NT2/D1 (cell line): ENCODE results near the gene BBC3.
"Not testable (repeated sequence)": the region's sequence is repeated elsewhere in the genome, so short reads cannot be mapped to it uniquely, and the experiment has no call there.

Experiments used
- DNase-seq: peaks from one replicate; pipeline ENCODE4 v3.0.0-alpha.2; 2011; ENCODE audit warnings: low read depth, low spot score
- H3K27me3 ChIP-seq: 2 replicates; pipeline ENCODE4 v1.6.0; 2011; ENCODE audit warnings: mild to moderate bottlenecking; ENCODE audit not compliant: insufficient read length, insufficient read depth
- H3K36me3 ChIP-seq: 2 replicates; pipeline ENCODE4 v1.6.1; 2011; ENCODE audit warnings: mild to moderate bottlenecking, low read length, mixed read lengths; ENCODE audit not compliant: insufficient read depth, insufficient read length
- H3K4me1 ChIP-seq: 2 replicates; pipeline ENCODE4 v1.5.1; 2011; ENCODE audit not compliant: insufficient read depth, insufficient read length
- H3K4me3 ChIP-seq: 2 replicates; pipeline ENCODE4 v1.5.1; 2011; ENCODE audit warnings: low read depth; ENCODE audit not compliant: insufficient read length
- H3K9ac ChIP-seq: 2 replicates; pipeline ENCODE4 v1.6.0; 2011; ENCODE audit warnings: low read depth; ENCODE audit not compliant: insufficient read length
- H3K9me3 ChIP-seq: 2 replicates; pipeline ENCODE4 v1.5.1; 2011; ENCODE audit warnings: mild to moderate bottlenecking, low read length; ENCODE audit not compliant: insufficient read depth
- SUZ12 ChIP-seq: IDR thresholded peaks from 2 replicates; pipeline ENCODE4 v1.6.1; 2011; ENCODE audit not compliant: insufficient read length, insufficient read depth; ENCODE audit errors: extremely low read depth
- YY1 ChIP-seq: IDR thresholded peaks from 2 replicates; pipeline ENCODE4 v1.6.1; 2011; ENCODE audit not compliant: insufficient read length, insufficient read depth
- ZNF274 ChIP-seq: IDR thresholded peaks from 2 replicates; pipeline ENCODE4 v1.6.1; 2011; ENCODE audit warnings: mild to moderate bottlenecking, low read depth, low read length

BBC3 gene

DNA sequence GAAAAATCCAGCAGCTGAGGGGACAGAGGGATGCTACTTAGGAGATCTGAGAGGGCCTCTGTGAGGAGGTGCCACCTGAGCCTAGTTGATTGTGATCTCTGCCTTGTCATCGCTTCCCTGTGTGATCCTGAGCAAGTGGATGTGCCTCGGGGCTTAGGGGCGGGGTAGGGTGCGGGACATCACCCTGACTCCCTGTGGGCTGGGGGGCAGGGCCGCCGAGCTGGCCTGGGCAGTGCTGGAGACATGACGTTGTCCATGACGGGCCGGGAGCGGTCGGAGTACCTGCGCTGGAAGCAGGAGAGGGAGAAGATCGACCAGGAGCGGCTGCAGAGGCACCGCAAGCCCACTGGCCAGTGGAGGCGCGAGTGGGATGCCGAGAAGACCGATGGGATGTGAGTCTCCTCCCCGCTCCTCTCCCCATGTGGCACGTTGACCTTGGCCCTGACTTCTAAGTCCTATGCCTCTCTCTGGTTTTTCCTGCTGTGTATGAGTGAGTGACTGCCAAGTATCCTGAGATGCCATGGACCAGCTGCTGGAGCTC, 35.5 kb upstream of the BBC3 start:
- H3K9me3 ChIP-seq: no peaks in the 10 kb centered on the region
- no peak for DNase-seq
- H3K4me1 ChIP-seq: peaks cover 2% of the 10 kb centered on the region
- H3K4me3 ChIP-seq: no peak overlapping the region
- no peak overlapping the region for H3K9ac ChIP-seq
- peaks cover 66% of the 10 kb centered on the region for H3K36me3 ChIP-seq
- H3K27me3 ChIP-seq: no peaks in the 10 kb centered on the region
- TF ChIP-seq YY1 (no peak), ZNF274 (no peak), SUZ12 (no peak)

DNA sequence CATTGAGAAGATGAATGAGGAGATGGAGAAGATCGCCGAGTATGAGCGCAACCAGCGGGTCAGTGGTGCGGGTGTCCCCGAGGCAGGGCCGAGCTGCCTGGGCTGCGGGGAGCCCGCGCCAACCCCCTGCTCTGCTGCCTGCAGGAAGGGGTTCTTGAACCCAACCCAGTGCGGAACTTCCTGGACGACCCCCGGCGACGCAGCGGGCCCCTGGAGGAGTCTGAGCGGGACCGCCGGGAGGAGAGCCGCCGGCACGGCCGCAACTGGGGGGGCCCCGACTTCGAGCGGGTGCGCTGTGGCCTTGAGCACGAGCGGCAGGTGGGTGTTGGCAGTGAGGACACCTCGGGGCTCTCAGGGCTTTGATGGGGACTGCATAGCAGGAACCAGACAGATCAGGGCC, 33.6 kb upstream of the BBC3 start:
- Histone ChIP-seq H3K36me3 (peaks cover 66% of the 10 kb centered on the region), H3K4me3 (no peak overlapping the region), H3K4me1 (peaks cover 3% of the 10 kb centered on the region), H3K27me3 (no peaks in the 10 kb centered on the region), H3K9ac (no peak overlapping the region), H3K9me3 (no peaks in the 10 kb centered on the region)
- no peak for DNase-seq
- no peak for TF ChIP-seq SUZ12
- no peak for TF ChIP-seq YY1

DNA sequence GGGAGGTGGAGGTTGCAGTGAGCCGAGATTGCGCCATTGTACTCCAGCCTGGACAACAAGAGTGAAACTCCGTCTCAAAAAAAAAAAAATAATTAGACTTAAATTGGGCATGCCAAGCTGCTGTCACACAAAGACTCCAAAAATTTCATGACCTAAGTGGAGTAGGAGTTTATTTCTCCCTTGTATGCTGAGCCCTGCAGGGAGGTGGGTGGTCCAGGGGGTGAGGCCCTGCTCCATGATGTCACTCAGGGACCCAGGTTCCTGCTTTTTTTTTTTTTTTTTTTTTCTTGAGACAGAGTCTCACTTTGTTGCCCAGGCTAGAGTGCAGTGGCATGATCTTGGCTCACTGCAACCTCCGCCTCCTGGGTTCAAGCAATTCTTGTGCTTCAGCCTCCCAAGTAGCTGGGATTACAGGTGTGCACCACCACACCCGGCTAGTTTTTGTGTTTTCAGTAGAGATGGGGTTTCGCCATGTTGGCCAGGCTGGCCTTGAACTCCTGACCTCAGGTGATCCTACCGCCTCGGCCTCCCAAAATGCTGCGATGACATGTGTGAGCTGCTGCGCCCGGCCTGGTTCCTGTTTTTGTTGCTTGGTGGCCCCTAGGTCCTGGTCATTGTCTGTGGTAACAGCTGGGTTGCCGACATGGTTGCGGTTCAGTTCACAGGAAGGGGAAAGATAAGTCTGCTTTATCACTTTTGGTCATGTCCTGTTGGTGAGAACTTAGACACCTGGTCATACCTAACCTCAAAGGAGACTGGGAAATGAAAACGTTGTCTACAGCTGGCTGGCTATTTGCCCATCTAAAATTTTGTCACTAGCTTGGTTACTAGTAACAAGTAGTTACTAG, 31.2 kb upstream of the BBC3 start:
- DNase-seq, H3K4me3 ChIP-seq, H3K9me3 ChIP-seq, H3K27me3 ChIP-seq, H3K9ac ChIP-seq: not testable (repeated sequence)
- Histone ChIP-seq H3K36me3 (peaks cover 67% of the 10 kb centered on the region), H3K4me1 (peaks cover 13% of the 10 kb centered on the region)

DNA sequence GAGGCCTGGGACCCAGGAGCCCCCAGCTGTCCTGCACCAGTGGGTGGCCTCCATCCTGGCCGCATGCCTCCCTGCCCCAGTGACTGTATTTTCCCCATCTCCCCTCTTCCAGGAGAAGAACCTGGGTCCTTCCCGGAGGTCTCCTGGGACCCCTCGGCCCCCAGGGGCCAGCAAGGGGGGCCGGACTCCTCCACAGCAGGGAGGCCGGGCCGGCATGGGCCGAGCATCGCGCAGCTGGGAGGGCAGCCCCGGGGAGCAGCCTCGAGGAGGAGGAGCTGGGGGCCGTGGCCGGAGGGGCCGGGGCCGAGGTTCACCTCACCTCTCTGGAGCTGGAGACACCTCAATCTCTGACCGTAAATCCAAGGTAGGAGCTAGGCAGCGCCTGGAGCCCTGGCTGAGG, 29.5 kb upstream of the BBC3 start:
- TF ChIP-seq SUZ12 (no peak), ZNF274 (no peak), YY1 (no peak)
- H3K27me3 ChIP-seq: no peaks in the 10 kb centered on the region
- H3K9me3 ChIP-seq: no peaks in the 10 kb centered on the region
- H3K9ac ChIP-seq: no peak overlapping the region
- H3K4me3 ChIP-seq: no peak overlapping the region
- no peak for DNase-seq
- H3K36me3 ChIP-seq: peaks cover 57% of the 10 kb centered on the region
- H3K4me1 ChIP-seq: peaks cover 13% of the 10 kb centered on the region

DNA sequence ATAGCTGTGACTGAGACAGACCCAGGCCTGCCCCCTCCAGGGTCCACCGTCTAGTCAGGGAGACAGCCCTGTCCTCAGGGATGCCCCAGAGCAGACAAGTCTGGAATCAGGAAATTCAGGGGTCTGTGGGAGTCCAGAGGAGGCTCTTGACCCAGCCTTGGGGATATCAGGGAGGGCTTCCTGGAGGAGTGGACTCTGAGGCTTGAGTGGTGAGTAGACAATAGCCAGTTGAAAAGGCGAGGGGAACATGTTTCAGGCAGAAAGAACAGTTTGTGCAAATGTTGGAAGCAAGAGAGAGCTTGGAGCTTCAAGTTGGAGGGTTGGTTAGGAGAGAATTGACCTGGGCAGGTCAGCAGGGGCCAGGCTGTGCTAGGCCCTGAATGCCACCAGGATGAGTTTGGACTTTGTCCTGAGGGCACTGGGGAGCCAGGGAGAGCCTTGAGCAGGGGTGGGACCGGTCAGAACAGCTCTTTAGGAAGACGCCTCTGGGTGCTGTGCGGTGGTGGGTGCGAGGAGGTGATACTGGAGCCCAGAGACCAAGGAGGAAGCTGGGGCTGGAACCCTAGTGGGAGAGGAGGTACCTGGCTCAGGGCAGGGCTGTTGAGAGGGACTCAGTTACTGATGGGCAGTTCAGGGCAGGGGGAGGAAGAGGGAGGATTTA, 28.0 kb upstream of the BBC3 start:
- H3K9me3 ChIP-seq: no peaks in the 10 kb centered on the region
- H3K36me3 ChIP-seq: peaks cover 45% of the 10 kb centered on the region
- no peak overlapping the region for H3K4me3 ChIP-seq
- H3K4me1 ChIP-seq: peaks cover 14% of the 10 kb centered on the region
- no peaks in the 10 kb centered on the region for H3K27me3 ChIP-seq
- DNase-seq: no peak
- peak overlapping the region; percentile 84 for H3K9ac ChIP-seq
- TF ChIP-seq YY1: no peak
- no peak for TF ChIP-seq ZNF274
- no peak for TF ChIP-seq SUZ12

DNA sequence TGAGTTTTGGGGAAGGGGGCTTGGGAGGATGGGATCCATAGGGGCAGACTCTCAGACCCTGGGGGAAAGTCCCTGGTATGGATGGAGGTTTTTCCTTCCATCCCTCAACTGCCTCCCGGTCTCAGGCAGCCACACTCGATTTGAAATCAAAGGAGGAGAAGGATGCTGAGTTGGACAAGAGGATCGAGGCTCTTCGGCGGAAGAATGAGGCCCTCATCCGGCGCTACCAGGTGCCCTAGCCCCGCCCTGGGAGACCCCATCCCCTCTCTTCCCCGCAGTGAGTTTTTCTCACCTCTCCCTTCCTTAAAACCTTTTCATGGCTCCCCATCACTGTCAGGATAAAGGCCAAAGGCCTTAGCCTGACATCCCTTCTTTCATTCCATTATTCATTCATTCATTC, 27.4 kb upstream of the BBC3 start:
- Histone ChIP-seq H3K9me3 (no peaks in the 10 kb centered on the region), H3K36me3 (peaks cover 45% of the 10 kb centered on the region), H3K9ac (peak overlapping the region; percentile 84), H3K27me3 (no peaks in the 10 kb centered on the region), H3K4me1 (peaks cover 16% of the 10 kb centered on the region), H3K4me3 (peak overlapping the region; percentile 71)
- no peak for TF ChIP-seq SUZ12
- no peak for TF ChIP-seq ZNF274
- no peak for TF ChIP-seq YY1
- no peak for DNase-seq

DNA sequence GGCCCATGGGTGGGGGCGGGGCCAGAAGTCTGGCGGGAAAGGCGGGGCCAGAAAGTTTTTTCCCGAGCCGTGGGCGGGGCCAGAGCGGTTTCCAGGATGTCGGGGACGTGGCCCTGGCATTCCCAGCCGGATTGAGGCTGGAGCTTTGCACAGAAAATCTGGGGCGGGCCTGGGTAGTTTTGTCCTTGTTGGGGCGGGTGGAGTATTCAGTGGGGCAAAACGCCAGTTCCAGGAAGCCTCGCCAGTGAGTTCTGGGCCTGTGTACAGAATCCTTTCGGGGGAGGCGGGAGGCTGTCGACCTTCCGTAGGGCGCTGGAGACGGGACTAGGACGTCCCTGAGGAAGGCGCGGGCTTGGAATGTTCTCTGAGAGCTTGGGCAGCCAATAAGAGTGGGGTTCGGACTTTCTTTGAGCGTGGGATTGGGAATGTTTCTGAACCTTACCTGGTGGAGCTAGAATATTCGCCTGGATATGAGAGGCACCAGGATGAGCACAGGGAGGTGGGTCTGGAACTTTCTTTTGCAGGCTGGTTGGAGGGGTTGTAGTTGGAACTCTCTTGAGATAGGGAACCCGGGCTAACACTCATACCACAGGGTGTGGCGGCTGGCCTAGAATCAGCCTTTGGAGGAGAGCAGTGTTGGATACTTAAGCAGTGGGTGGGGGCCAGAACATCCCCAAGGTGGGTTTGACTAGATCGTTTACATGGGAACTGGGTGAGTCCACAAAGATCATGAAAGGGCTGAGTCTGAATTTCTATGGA, 26.6 kb upstream of the BBC3 start:
- no peaks in the 10 kb centered on the region for H3K9me3 ChIP-seq
- DNase-seq: no peak
- H3K4me1 ChIP-seq: peaks cover 16% of the 10 kb centered on the region
- H3K27me3 ChIP-seq: no peaks in the 10 kb centered on the region
- peak overlapping the region; percentile 71 for H3K4me3 ChIP-seq
- H3K9ac ChIP-seq: peak overlapping the region; percentile 84
- peaks cover 37% of the 10 kb centered on the region for H3K36me3 ChIP-seq
- TF ChIP-seq SUZ12 (no peak), ZNF274 (no peak), YY1 (no peak)
